GM12874 (cell line): Measurements from ENCODE around the gene CAV1.

Experiments
- CTCF ChIP-seq: IDR thresholded peaks from 2 replicates; pipeline ENCODE4 v1.5.1; 2011; ENCODE audit warnings: low read depth, mild to moderate bottlenecking, control low read depth, low read length, moderate library complexity; ENCODE audit not compliant: insufficient read depth

CAV1 gene

GRCh38 chr7:116610210-116610609 is 85.4 kb downstream of the CAV1 start:
- no peak for TF ChIP-seq CTCF

DNA sequence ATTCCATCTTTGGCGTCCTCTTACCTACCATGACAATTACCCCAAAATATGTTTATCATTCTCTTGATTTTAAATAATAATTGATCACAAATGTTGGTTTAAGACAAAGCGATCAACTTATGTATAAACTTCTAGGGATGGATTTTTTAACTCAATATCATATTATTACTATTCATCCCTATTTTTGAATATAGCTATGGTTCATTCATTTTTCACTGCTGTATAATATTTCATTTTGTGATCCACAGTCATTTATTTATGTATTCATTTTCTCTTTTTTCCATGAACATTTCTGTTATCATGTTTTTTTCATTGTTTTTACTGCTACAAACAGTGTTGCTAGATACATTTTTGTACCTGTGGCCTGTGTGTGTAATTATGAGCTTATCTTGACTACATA is 85.9 kb downstream of the CAV1 start:
- no peak for TF ChIP-seq CTCF
